ENCODE measurements around the gene ZBTB44.
"Not testable (repeated sequence)": the region's sequence is repeated elsewhere in the genome, so short reads cannot be mapped to it uniquely, and the experiment has no call there.

ZBTB44 gene

DNA sequence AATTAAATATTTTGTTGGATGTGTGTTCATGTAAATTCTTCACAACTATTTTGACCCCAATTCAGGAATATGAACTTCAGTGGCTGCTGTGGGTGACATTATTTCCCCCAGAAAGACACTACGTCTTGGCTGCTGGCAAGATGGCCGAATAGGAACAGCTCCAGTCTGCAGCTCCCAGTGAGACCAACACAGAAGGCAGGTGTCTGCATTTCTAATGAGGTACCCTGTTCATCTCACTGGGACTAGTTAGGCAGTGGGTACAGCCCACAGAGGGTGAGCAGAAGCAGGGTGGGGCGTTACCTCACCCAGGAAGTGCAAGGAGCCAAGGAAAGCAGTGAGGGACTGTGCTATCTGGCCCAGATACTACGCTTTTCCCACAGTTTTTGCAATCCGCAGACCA is 65.3 kb downstream of the ZBTB44 start:
- DNase-seq = no peak
- TF ChIP-seq, protein P1, sequence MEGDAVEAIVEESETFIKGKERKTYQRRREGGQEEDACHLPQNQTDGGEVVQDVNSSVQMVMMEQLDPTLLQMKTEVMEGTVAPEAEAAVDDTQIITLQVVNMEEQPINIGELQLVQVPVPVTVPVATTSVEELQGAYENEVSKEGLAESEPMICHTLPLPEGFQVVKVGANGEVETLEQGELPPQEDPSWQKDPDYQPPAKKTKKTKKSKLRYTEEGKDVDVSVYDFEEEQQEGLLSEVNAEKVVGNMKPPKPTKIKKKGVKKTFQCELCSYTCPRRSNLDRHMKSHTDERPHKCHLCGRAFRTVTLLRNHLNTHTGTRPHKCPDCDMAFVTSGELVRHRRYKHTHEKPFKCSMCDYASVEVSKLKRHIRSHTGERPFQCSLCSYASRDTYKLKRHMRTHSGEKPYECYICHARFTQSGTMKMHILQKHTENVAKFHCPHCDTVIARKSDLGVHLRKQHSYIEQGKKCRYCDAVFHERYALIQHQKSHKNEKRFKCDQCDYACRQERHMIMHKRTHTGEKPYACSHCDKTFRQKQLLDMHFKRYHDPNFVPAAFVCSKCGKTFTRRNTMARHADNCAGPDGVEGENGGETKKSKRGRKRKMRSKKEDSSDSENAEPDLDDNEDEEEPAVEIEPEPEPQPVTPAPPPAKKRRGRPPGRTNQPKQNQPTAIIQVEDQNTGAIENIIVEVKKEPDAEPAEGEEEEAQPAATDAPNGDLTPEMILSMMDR (IDR thresholded peaks at IDR 0.05; ENCODE audit: low read depth, low read length) = no peak
- H3K27me3 ChIP-seq = no peaks in the 10 kb centered on the region
- H3K4me3 ChIP-seq (ENCODE audit: low read depth, low read length) = no peak overlapping the region
- H3K4me1 ChIP-seq = no peaks in the 10 kb centered on the region
- H3K36me3 ChIP-seq = 0 out of 2 replicates have a peak, but pooled peaks cover 3% of the 10 kb centered on the region
- H3K9me3 ChIP-seq = no peaks in the 10 kb centered on the region

DNA sequence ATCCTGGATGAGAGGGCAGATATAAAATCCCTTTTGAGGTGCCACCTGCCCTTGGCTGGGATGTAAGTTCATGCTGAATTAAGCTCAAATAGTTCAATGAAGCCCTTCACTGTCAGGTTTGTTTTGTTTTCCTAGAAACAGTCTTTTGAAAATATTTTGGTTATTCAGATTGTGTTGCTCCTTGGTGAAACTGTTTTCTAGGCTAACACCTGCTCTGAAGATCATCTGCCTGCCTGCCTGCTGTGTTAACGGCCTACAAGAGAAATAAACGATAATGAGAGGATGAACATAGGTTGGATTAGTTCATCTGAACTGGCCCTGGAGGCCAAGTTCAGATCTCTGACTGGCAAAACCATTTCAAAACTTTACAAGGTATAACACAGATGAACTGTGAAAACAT is 67.4 kb downstream of the ZBTB44 start:
- Histone ChIP-seq H3K9me3 (no peaks in the 10 kb centered on the region), H3K4me3 (ENCODE audit: low read depth, low read length) (no peak overlapping the region), H3K36me3 (0 out of 2 replicates have a peak, but pooled peaks cover 3% of the 10 kb centered on the region), H3K4me1 (no peaks in the 10 kb centered on the region), H3K27me3 (no peaks in the 10 kb centered on the region)
- TF ChIP-seq, protein P1 (IDR thresholded peaks at IDR 0.05; ENCODE audit: low read depth, low read length) = no peak
- no peak for DNase-seq

DNA sequence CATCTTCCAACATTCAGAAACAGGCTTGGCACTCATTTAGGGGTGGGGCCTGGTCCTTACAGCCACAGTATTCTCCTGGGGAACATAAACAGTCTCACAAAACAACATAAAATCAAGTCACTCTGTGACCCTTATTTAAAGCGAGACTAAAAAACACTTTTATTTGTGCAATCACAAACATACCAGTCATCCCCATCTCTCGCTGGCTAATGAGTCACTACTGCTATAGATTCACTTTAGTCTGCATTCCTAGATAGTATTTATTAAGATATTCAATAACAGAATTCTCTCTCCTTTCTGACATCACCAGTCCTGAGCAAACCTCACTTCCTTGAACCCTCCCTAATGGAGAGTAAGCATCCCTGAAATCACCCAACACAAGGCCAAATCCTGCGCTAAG is 68.0 kb downstream of the ZBTB44 start:
- Histone ChIP-seq H3K36me3 (0 out of 2 replicates have a peak, but pooled peaks cover 3% of the 10 kb centered on the region), H3K9me3 (no peaks in the 10 kb centered on the region), H3K4me3 (ENCODE audit: low read depth, low read length) (no peak overlapping the region), H3K27me3 (no peaks in the 10 kb centered on the region), H3K4me1 (no peaks in the 10 kb centered on the region)
- no peak for DNase-seq
- TF ChIP-seq, protein P1 (IDR thresholded peaks at IDR 0.05; ENCODE audit: low read depth, low read length) = no peak

DNA sequence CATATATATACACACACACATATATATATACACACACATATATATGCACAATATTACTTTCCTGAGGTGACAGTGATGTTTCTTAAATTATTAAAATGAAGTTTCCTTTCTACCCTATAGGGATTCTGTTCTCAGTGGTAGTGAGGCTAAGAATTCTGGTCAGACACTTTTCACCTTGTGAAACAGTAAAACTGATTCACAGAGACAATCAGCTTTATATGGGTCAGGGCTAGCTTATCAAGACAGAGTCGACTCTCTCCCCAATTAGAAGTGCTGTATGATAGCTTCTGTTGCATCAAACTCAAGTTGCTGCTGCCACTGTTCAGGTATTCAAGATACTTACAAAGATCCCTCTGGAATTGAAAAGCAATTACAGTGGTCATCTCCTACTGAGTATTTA is 68.4 kb downstream of the ZBTB44 start:
- Histone ChIP-seq H3K4me1 (no peaks in the 10 kb centered on the region), H3K9me3 (no peaks in the 10 kb centered on the region), H3K36me3 (0 out of 2 replicates have a peak, but pooled peaks cover 3% of the 10 kb centered on the region), H3K4me3 (ENCODE audit: low read depth, low read length) (no peak overlapping the region), H3K27me3 (no peaks in the 10 kb centered on the region)
- no peak for DNase-seq
- TF ChIP-seq, protein P1 (IDR thresholded peaks at IDR 0.05; ENCODE audit: low read depth, low read length) = no peak

DNA sequence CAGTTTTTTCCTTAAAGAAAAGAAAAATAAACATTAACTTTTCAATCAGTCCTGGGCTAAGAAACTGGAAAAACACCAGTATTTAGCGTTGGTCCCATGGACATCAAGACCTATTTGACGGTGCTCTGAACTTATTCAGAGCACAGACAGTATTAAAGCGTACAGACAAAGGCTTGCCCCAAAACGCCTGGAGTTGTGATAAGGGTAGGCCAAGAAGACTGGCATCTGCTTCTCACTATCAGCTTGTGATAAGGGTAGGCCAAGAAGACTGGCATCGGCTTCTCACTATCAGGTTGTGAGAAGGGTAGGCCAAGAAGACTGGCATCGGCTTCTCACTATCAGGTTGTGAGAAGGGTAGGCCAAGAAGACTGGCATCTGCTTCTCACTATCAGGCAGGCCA is 69.3 kb downstream of the ZBTB44 start:
- H3K4me1 ChIP-seq; H3K27me3 ChIP-seq; H3K4me3 ChIP-seq (ENCODE audit: low read depth, low read length); H3K9me3 ChIP-seq; DNase-seq; H3K36me3 ChIP-seq: not testable (repeated sequence)

DNA sequence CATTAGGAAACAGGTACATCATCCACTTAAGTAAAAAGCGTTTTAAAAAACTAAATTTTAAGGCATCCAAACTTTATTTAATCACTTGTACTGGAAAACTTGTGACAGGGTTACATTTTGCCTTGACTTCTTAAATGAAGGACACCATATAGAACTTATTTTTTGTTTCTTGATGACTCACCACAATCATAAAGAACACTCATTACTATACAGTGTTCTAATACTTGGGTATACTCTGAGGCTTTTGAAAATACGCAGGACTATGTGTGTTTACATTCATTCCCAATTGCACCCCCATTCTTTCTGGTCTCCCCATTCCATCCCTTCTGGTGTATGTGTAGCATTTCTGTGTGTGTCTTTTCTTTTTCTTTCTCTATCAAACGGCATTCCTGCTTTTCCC is 69.9 kb downstream of the ZBTB44 start:
- no peaks in the 10 kb centered on the region for H3K27me3 ChIP-seq
- no peak overlapping the region for H3K4me3 ChIP-seq (ENCODE audit: low read depth, low read length)
- H3K4me1 ChIP-seq = no peaks in the 10 kb centered on the region
- no peaks in the 10 kb centered on the region for H3K9me3 ChIP-seq
- no peak for DNase-seq
- H3K36me3 ChIP-seq = 0 out of 2 replicates have a peak, but pooled peaks cover 3% of the 10 kb centered on the region
- TF ChIP-seq, protein P1 (IDR thresholded peaks at IDR 0.05; ENCODE audit: low read depth, low read length) = no peak

DNA sequence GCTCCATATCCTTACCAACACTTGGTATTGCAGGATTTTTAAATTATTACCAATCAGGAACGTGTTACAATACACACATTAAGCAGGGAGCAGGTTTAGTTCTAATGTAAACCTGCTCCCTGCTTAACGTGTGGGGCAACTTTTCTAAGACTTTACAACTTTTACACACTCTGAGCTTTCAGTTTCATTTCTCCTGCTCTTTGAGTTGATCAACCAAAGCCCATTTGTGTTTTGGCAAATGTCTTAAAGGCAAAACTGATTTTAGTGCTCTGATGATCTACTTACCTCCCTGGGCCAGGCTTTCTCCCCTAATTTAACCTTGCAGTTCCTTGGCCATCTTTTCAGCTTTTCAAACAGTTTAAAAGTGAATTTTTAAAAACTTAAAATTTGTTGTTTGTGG is 70.9 kb downstream of the ZBTB44 start:
- Histone ChIP-seq H3K4me3 (ENCODE audit: low read depth, low read length) (no peak overlapping the region), H3K27me3 (no peaks in the 10 kb centered on the region), H3K9me3 (no peaks in the 10 kb centered on the region), H3K36me3 (0 out of 2 replicates have a peak, but pooled peaks cover 3% of the 10 kb centered on the region), H3K4me1 (no peaks in the 10 kb centered on the region)
- no peak for DNase-seq
- TF ChIP-seq, protein P1 (IDR thresholded peaks at IDR 0.05; ENCODE audit: low read depth, low read length) = no peak

Data from BE2C (cell line).